GM21717 (cell line): ENCODE data around the gene RNGTT.
"Not testable (repeated sequence)": the region's sequence is repeated elsewhere in the genome, so short reads cannot be mapped to it uniquely, and the experiment has no call there.

ENCODE experiments used
- ATAC-seq: cut with Tn5 transposase; IDR thresholded peaks from one replicate; pipeline ENCODE4 v1.9.1; 2021; ENCODE audit warnings: mild to moderate bottlenecking, moderate library complexity; ENCODE audit not compliant: unreplicated experiment

RNGTT gene

GRCh38 chr6:88972504-88973423 lies 9.3 kb upstream of the RNGTT start:
- ATAC-seq = no peak

- no peak for ATAC-seq
Observed at GRCh38 chr6:88970301-88970700, 6.9 kb upstream of the RNGTT start.

- ATAC-seq = not testable (repeated sequence)
Observed at GRCh38 chr6:88969255-88969654, 5.8 kb upstream of the RNGTT start.

GRCh38 chr6:88967891-88968290 lies 4.5 kb upstream of the RNGTT start:
- ATAC-seq = no peak

- no peak for ATAC-seq
Observed at GRCh38 chr6:88965691-88966090, 2.3 kb upstream of the RNGTT start.

- ATAC-seq = no peak
Observed at GRCh38 chr6:88964509-88964908, 1.1 kb upstream of the RNGTT start.

GRCh38 chr6:88958842-88959241 lies 4.6 kb downstream of the RNGTT start:
- ATAC-seq = no peak

- no peak for ATAC-seq
Observed at GRCh38 chr6:88953550-88954386, 9.7 kb downstream of the RNGTT start.

- ATAC-seq = no peak
Observed at GRCh38 chr6:88952065-88952704, 11.2 kb downstream of the RNGTT start.

- no peak for ATAC-seq
Observed at GRCh38 chr6:88945415-88946008, 17.9 kb downstream of the RNGTT start.

GRCh38 chr6:88933521-88933920 lies 29.9 kb downstream of the RNGTT start:
- no peak for ATAC-seq

GRCh38 chr6:88932019-88932418 lies 31.4 kb downstream of the RNGTT start:
- not testable (repeated sequence) for ATAC-seq

GRCh38 chr6:88922775-88923548 lies 40.5 kb downstream of the RNGTT start:
- ATAC-seq = no peak

- ATAC-seq = no peak
Observed at GRCh38 chr6:88921734-88922133, 41.7 kb downstream of the RNGTT start.

GRCh38 chr6:88920774-88921733 lies 42.4 kb downstream of the RNGTT start:
- ATAC-seq = no peak

GRCh38 chr6:88920088-88920487 lies 43.3 kb downstream of the RNGTT start:
- no peak for ATAC-seq

GRCh38 chr6:88919032-88919431 lies 44.4 kb downstream of the RNGTT start:
- ATAC-seq = no peak

- no peak for ATAC-seq
Observed at GRCh38 chr6:88916615-88917208, 46.7 kb downstream of the RNGTT start.
